ENCODE results near the gene NECAB2. TPM values are rescaled to one million over a fixed set of nuclear protein-coding genes. Genes with fewer than 3 reads are reported as not detected.

Gene NECAB2
- total RNA-seq, 6 experiments from 2014 or later: 0.40 TPM; not detected in 5

DNA sequence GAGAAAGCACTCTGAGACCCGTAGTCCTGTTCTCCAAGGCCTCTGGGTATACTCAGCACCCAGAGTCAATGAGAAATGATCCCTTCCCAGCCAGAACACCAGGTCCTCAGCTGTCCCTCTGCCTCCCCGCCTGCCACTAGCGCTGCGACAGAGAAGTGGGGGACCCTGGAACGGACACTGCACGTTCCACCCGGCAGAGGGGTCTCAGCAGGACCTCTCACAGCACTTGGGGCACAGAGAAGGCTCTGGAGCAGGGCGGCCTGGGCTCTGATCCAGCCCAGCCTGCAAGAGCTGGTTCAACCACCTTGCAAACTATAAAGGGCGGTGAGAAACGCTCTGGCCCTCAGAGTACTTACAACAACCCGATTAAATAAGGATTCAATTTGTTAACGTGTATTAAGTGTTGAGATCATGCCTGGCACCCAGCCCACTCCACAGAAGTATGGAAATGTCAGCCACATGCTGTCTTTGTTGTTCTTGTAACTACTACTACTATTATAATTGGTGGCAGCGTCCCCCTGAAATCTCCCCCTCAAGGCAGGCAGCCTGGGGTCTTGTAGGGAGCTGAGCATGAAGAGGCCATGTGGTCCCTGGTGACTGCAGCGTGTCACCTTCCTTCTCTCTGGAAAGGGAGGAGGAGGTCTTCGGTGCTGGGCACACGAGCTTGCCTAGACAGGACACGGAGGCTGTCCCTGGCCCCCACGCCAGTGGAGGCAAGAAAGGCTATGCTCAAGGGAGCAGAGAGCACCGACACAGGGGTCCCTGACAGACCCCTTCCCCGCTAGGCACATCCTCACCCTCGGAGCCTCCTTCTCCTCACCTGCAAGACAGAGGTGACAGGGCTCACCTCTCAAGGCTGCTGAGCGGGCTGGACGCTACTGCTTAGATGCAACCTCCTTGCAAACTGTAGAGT is 12.6 kb upstream of the NECAB2 start:
- no peak for DNase-seq
- no peak overlapping the region for H3K27ac Mint-ChIP-seq

DNA sequence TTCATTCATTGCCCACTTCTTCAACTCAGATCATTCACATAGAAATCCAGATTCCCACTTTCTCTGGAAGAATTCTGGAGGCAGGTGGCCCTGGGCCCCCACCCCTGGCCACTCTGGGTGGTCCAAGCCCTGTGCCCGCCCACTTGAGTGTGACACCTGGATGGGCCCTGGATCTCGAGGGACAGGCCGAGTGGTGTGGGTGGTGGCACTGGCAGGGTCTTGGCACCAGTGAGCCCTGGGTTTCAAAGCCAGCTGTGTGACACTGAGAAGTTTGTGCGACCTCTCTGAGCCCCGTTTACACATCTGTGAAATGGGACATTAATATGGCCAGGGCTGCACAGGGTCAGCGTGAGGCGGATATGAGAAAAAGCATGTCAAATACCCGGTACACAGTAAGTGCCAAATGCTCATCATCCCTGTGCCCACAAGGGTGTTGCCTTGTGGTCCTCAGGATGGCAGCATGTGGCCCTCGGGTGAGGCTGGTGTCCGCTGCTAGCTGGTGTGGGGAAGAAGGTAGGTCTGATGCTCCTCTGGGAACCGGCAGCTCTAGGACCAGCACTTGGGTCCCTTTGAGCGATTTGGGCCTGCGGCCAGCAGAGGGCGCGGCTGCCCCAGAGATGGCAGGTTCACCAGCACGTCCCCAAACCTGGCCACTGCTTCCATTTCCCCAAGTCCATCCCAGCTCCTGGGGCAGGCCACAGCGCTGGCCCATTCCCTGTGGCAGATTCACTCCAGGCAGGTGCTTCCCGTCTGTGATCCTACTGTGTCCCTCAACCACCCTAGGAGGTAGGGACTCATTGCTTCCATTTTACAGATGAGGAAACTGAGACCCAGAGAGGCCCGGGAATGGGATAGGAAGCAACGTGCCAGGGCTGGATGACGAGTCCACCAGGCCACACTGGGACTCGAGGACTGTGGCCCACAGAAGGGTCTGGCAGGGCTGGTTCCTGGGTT is 11.4 kb upstream of the NECAB2 start:
- TF ChIP-seq, protein P1, sequence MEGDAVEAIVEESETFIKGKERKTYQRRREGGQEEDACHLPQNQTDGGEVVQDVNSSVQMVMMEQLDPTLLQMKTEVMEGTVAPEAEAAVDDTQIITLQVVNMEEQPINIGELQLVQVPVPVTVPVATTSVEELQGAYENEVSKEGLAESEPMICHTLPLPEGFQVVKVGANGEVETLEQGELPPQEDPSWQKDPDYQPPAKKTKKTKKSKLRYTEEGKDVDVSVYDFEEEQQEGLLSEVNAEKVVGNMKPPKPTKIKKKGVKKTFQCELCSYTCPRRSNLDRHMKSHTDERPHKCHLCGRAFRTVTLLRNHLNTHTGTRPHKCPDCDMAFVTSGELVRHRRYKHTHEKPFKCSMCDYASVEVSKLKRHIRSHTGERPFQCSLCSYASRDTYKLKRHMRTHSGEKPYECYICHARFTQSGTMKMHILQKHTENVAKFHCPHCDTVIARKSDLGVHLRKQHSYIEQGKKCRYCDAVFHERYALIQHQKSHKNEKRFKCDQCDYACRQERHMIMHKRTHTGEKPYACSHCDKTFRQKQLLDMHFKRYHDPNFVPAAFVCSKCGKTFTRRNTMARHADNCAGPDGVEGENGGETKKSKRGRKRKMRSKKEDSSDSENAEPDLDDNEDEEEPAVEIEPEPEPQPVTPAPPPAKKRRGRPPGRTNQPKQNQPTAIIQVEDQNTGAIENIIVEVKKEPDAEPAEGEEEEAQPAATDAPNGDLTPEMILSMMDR (IDR thresholded peaks at IDR 0.05): peak; percentile 93
- H3K27ac Mint-ChIP-seq: no peak overlapping the region
- H3K4me3 Mint-ChIP-seq: no peak overlapping the region
- no peaks in the 10 kb centered on the region for H3K36me3 Mint-ChIP-seq (ENCODE audit: low read depth)
- H3K27me3 Mint-ChIP-seq (ENCODE audit: insufficient read depth): peaks cover 2% of the 10 kb centered on the region; the same call in 1 of the 2 replicates
- peaks cover 14% of the 10 kb centered on the region for H3K4me1 Mint-ChIP-seq (ENCODE audit: low read depth)
- peak; percentile 65 for DNase-seq
- no peaks in the 10 kb centered on the region for H3K9me3 Mint-ChIP-seq

More for the DNA sequence above, 12.6 kb upstream of the NECAB2 start:
- H3K27me3 Mint-ChIP-seq (ENCODE audit: insufficient read depth): peaks cover 2% of the 10 kb centered on the region; the same call in 1 of the 2 replicates
- peaks cover 7% of the 10 kb centered on the region for H3K9me3 Mint-ChIP-seq
- TF ChIP-seq, protein P1 (IDR thresholded peaks at IDR 0.05): no peak
- peaks cover 14% of the 10 kb centered on the region for H3K4me1 Mint-ChIP-seq (ENCODE audit: low read depth)
- H3K36me3 Mint-ChIP-seq (ENCODE audit: low read depth): no peaks in the 10 kb centered on the region
- no peak overlapping the region for H3K4me3 Mint-ChIP-seq

DNA sequence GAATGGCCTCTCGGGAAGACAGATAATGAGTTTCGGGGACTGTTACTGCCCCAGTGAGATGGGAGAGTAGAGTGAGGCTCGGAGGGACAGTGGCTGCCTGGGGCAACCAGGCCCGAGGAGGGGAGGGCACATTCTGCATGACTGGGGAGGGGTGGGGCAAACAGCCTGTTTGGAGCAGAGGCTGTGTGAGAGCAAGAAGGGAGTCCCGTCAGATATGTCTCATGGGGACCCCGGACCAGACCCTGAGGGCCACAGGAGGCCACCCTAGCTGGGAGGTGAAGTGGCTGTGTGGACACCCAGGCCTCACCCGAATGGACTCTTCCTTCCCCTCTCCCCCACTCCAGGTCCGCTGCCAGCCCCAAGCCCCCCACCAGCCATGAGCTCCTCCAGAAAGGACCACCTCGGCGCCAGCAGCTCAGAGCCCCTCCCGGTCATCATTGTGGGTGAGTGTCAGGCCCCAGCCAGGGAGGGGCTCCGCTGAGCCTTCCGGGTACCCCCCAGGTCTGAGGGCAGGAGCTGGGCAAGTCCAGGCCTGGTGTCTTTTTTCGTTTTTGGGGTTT is 10.7 kb upstream of the NECAB2 start:
- Mint-ChIP-seq H3K36me3 (ENCODE audit: low read depth) (no peaks in the 10 kb centered on the region), H3K4me3 (no peak overlapping the region), H3K4me1 (ENCODE audit: low read depth) (peaks cover 14% of the 10 kb centered on the region), H3K27me3 (ENCODE audit: insufficient read depth) (peaks cover 2% of the 10 kb centered on the region; the same call in 1 of the 2 replicates), H3K27ac (no peak overlapping the region), H3K9me3 (no peaks in the 10 kb centered on the region)
- TF ChIP-seq, protein P1 (IDR thresholded peaks at IDR 0.05): no peak
- no peak for DNase-seq

DNA sequence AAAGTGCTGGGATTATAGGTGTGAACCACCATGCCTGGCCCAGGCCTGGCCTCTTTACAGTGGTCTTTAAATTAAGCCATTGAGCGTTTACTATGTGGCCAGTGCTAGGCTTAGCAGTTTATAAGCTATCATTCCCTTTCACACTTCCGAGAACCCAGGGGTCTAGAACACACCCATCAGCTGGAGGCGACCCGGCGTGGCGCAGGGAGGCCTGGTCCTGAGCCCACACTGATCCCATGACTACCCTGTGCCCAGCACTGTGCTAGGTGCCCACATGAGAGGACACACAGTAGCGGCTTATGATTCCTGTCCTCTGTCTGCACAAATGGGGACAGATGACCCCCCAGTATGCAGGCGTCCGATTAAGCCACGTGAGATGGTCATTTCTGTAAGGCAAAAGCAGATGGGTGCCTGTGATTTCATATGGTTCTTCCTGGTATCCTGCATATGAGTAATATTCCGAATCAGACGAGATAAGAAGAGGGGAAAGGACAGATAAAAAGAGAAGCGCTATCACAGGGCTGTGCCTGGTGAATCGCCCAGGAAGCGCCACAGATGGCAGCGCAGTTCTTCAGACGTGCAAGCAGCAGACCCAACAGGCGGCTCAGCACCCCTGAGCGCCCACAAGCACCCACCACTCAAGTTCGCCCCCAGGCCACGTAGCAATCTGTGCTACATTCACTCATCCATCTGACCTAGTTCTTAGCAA is 9.8 kb upstream of the NECAB2 start:
- Mint-ChIP-seq H3K4me1 (ENCODE audit: low read depth) (peaks cover 14% of the 10 kb centered on the region), H3K9me3 (no peaks in the 10 kb centered on the region), H3K27me3 (ENCODE audit: insufficient read depth) (peaks cover 2% of the 10 kb centered on the region; the same call in 1 of the 2 replicates), H3K27ac (no peak overlapping the region), H3K36me3 (ENCODE audit: low read depth) (no peaks in the 10 kb centered on the region), H3K4me3 (no peak overlapping the region)
- TF ChIP-seq, protein P1 (IDR thresholded peaks at IDR 0.05): no peak
- no peak for DNase-seq

Data from HFFc6 (cell line).